Left lung (tissue), 10 donors: ENCODE results near the gene CIAO3. TPM values are rescaled to one million over a fixed set of nuclear protein-coding genes. Genes with fewer than 3 reads are reported as not detected.

Experiments
- ATAC-seq: fragments of 200-7000 bp; cut with Tn5 transposase; one replicate; pipeline ENCODE4 v1.9.1; 2020; ENCODE audit warnings: moderate library complexity
- DNase-seq, 4 donors: peaks; one replicate each; pipeline ENCODE4 v3.0.0-alpha.2; 2013 to 2020
- H3K27ac ChIP-seq, 2 donors: fragments of 200-600 bp; sonication (generic) in 1 of 2; one replicate each; pipeline versions ENCODE4 v1.5.0 to v1.8.0; 2020 to 2021
- H3K27me3 ChIP-seq, 2 donors: fragments of 200-600 bp; sonication (generic) in 1 of 2; one replicate each; pipeline versions ENCODE4 v1.5.0 to v1.8.0; 2020 to 2021
- H3K36me3 ChIP-seq, 2 donors: fragments of 200-600 bp; sonication (generic) in 1 of 2; one replicate each; pipeline versions ENCODE4 v1.5.0 to v1.8.0; 2020 to 2021
- H3K4me1 ChIP-seq, 2 donors: fragments of 200-600 bp; one replicate each; pipeline ENCODE4 v1.8.0; 2021
- H3K4me3 ChIP-seq, 2 donors: fragments of 200-600 bp; sonication (generic) in 1 of 2; one replicate each; pipeline versions ENCODE4 v1.5.0 to v1.8.0; 2020 to 2021; ENCODE audit warnings: mild to moderate bottlenecking in 1 of 2
- H3K9me3 ChIP-seq, 2 donors: fragments of 200-600 bp; sonication (generic) in 1 of 2; one replicate each; pipeline versions ENCODE4 v1.5.0 to v1.8.0; 2020 to 2021
- CTCF ChIP-seq, 2 donors: fragments of 200-600 bp; sonication (generic) in 1 of 2; IDR thresholded peaks; one replicate each; pipeline versions ENCODE4 v1.5.0 to v1.8.0; 2021; ENCODE audit warnings: antibody characterized with exemption in 2 of 2
- intact Hi-C, 2 donors: fragments of 100-400 bp; cut with DNase I; formaldehyde crosslinking; loops; one replicate each; pipeline versions ENCODE4 v1.11.2 to v1.14.2; 2022
- polyA plus RNA-seq, 6 donors: library from polyadenylated mRNA; unstranded; fragments of 120-200 nt; gene quantifications; one replicate each; pipeline ENCODE4 v1.2.1, GENCODE V29; 2013; ENCODE audit not compliant: insufficient read length in 6 of 6
- total RNA-seq, 2 donors: library from RNA; stranded (reverse); fragmentation: NEBNext Ultra II Directional; extraction: Animal tissue kit (Norgen Biotek cat#: 25700); gene quantifications; one replicate each; pipeline ENCODE4 v1.2.1, GENCODE V29; 2021
- donor health status: DM: no; HTN: yes; CAD: no.
- donor health status: DM: no; HTN: no; CAD: no.

The CIAO3 gene
- total and polyA plus RNA-seq, 8 donors = 17.2 to 28.2 (median 21.2) TPM

- Histone ChIP-seq H3K4me3 (peak overlapping the region in 1 of 2 donors; percentile 49), H3K36me3 (peaks cover 0 to 13% of the 10 kb centered on the region in 2 donors), H3K27ac (no peak overlapping the region), H3K9me3 (no peaks in the 10 kb centered on the region), H3K4me1 (peaks cover 12 to 42% of the 10 kb centered on the region in 2 donors), H3K27me3 (peaks cover 0 to 45% of the 10 kb centered on the region in 2 donors)
- intact Hi-C loops = no loop called here
- no peak for TF ChIP-seq CTCF (IDR thresholded peaks at IDR 0.05)
- ATAC-seq (no peak), DNase-seq (no peak)
Observed at GRCh38 chr16:725463-726187, 15.2 kb downstream of the CIAO3 start.

GRCh38 chr16:725041-725376, 15.8 kb downstream of the CIAO3 start:
- H3K9me3 ChIP-seq = no peaks in the 10 kb centered on the region
- no peak overlapping the region for H3K4me3 ChIP-seq
- DNase-seq = no peak
- intact Hi-C loops = no loop called here
- peaks cover 0 to 51% of the 10 kb centered on the region in 2 donors for H3K27me3 ChIP-seq
- H3K36me3 ChIP-seq = peaks cover 0 to 7% of the 10 kb centered on the region in 2 donors
- peaks cover 16 to 48% of the 10 kb centered on the region in 2 donors for H3K4me1 ChIP-seq
- H3K27ac ChIP-seq = no peak overlapping the region
- no peak for TF ChIP-seq CTCF (IDR thresholded peaks at IDR 0.05)
- ATAC-seq = no peak

DNA sequence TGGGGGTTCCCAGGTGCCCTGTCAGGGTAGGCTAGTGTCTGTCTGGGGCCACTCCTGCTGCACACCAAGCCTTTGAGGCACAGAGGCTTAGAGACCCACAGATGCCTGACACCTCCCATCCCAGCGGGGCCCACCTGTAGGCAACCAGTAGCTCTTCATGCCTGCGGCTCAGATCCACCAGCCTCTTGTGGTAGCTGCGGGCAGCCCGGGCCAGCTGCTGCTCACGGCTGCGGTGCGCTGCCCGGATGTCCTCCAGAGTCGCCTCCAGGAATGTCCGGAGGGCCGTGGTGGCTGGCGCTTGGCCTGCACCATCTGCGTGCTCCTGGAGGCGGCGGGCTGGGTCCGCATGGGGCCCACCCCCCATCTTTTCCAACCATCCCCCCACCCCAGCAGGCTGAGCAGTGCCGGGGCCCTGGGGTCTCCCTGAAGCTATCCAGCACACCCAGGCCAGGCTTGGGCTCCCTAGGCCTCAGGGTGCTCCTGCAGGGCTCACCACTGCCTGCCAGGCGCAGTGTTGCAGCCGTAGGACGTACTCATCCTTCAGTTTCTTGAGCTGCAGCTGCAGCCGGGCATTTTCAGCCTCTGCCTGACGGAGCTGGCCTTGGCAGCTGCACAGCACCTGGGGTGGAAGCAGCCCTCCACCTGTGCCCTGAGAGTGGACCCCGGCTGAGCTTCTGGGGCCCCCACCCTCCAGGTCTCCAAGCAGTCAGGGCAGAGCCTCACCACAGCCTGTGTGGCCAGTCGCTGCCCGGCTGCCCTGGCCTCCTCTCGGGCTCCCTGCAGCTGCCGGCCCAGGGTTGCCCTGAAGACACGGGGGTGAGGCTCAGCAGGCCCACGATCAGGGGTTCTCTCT, 16.4 kb downstream of the CIAO3 start:
- TF ChIP-seq CTCF (IDR thresholded peaks at IDR 0.05) = no peak
- ATAC-seq = no peak
- peaks cover 18 to 53% of the 10 kb centered on the region in 2 donors for H3K4me1 ChIP-seq
- H3K36me3 ChIP-seq = peaks cover 0 to 4% of the 10 kb centered on the region in 2 donors
- no peak overlapping the region for H3K27ac ChIP-seq
- H3K27me3 ChIP-seq = peaks cover 0 to 53% of the 10 kb centered on the region in 2 donors
- no peak for DNase-seq
- H3K9me3 ChIP-seq = no peaks in the 10 kb centered on the region
- intact Hi-C loops = no loop called here
- no peak overlapping the region for H3K4me3 ChIP-seq

- H3K4me3 ChIP-seq = no peak overlapping the region
- no peak for ATAC-seq
- intact Hi-C loops = no loop called here
- peaks cover 18 to 55% of the 10 kb centered on the region in 2 donors for H3K4me1 ChIP-seq
- H3K9me3 ChIP-seq = no peaks in the 10 kb centered on the region
- no peak for DNase-seq
- peaks cover 0 to 45% of the 10 kb centered on the region in 2 donors for H3K27me3 ChIP-seq
- TF ChIP-seq CTCF (IDR thresholded peaks at IDR 0.05) = no peak
- H3K27ac ChIP-seq = no peak overlapping the region
- peaks cover 0 to 4% of the 10 kb centered on the region in 2 donors for H3K36me3 ChIP-seq
Observed at GRCh38 chr16:723695-724094, 17.1 kb downstream of the CIAO3 start.
